Femur (tissue), 1 donor: ENCODE data around the gene PLA2G4E.

Source experiments
- DNase-seq: peaks from one replicate; pipeline ENCODE4 v3.0.0-alpha.2; 2017

PLA2G4E gene

DNA sequence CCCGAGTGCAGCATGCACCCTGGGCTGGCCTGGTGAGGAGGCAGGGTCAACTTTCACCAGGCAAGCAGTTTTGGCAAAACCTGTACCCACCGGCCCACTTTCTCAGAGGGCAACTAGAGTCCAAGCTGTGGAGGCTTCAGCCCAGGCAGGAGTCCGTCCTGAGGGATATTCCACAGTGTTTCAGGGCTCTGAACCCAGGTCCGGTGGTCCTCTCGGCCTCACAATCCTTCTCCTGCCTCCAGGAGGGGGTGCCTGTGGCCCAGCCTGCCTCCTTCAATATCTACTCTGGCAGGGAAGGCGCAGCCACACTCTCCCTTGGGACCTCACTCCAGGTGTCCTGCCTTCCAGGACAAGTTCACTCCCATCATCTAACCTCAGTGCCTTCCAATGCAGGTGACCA, 3.9 kb downstream of the PLA2G4E start:
- DNase-seq, result no peak

DNA sequence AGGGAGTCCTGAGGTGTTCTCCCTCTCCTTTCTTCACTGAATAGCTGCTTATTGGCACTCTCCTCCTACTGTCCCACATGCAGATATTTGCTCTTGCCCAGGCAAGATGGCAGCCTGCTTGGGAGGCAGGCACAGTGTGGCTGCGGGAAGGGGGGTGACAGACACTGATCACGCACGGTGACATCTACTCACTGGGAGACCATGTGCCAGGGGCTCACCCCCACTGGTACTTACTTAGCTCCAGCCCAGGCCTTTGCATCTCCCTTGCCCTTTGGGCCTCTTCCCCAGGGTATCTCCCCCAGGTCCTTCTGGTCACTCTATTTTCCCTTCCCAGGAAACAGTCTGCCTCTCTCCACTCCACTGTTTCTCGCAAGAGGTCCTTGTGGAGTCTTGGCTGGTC, 6.4 kb downstream of the PLA2G4E start:
- DNase-seq, result no peak

DNA sequence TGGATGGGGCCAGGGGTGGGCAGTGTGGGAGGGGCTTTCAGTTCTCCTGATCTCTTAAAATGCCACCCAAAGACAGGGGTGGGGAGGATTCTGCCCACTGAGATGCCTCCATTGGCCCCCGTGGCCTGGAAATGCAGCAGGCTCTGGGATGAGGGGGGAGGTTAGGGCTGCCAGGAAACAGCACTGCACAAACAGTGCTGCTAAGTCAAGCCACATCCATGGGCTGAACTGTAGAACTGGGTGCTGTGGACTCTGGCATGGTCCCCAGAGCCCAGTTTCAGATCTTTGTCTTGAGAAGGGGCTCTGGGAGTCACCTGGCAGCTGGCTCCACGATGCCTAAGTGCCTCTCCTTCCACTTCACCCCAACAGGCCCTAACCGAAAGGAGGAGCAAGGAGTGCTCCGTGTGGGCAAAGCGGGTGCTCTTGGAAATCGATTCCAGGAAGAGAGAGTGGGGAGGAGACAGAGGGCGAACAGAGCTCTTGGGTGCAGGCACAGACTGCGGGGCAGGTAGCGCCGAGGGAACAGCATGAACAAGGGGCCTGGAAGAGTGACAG, 7.8 kb downstream of the PLA2G4E start:
- DNase-seq, result no peak

DNA sequence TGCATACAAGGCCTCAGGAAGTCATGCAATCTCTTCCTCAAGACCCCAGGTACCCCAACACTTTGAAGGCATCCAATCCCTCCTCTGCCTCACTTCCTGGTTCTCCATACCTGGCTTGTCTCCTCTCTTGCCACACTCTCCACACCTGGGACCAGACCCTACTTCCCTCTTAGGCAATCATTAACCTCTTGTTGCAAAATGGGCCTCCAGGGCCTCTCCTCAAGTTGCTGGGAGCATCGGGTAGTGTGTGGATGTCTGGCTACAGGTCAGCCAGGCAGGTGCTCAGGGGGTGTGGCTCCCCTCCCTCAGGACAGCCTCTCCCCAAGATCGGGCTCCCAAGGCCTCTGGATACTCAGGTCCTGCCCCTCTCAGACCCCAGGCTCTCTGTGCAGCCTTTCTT, 8.6 kb downstream of the PLA2G4E start:
- DNase-seq, result no peak

DNA sequence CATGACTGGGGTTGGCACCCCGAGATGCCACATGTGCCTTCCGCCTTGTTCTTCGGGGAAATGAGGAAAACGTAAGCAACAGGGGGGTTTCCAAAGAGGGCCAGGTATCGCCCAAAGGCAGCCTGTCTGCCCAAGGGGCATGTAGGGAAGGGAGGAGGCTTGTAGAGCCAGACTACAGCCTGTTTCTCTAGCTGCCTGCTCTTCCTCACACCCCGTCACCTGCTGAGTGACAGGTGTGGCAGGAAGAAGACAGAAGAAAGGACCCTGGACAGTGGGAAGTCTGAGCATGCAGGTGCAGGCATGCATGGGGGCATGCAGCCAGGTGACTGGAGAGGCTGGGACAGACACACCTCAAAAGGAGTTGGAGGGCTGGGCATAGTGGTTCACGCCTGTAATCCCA, 9.8 kb downstream of the PLA2G4E start:
- DNase-seq, result no peak

DNA sequence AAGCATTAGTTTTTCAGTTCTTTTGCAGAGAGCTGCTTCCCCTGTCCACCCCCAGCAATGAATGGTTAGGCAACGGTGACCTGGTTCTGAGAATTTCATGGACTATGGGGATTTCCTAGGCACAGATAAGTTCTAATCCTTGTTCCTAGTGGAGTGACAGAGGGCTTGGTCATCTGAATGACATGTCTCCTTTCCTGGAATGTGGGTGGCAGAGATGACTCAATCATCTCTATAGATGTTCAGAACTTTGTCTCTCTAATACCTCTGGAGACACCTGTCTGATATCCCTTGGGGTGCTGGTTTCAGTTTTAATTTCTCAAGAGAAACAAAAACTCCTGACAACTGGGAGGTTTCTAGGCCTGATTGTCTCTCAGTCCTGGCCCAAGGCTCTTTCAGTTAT, 10.4 kb downstream of the PLA2G4E start:
- DNase-seq, result no peak

DNA sequence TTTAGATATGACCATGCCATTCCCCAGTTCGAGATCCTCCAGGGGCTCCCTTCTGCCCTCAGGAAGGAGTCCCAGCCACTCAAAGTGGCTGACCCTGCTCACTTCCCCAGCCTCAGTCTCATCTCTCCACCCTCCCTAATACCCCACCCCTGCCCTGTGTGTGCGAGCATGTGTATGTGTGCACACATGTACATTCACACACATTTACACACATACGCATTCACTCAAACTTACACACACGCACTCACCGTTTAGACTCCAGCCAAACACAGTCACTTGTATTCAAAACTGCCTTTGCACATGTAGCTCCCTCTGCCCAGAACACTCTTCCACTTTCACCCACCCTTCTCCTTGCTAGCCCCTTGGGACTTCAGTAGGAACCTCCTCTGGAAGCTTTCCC, 11.4 kb downstream of the PLA2G4E start:
- DNase-seq, result no peak

DNA sequence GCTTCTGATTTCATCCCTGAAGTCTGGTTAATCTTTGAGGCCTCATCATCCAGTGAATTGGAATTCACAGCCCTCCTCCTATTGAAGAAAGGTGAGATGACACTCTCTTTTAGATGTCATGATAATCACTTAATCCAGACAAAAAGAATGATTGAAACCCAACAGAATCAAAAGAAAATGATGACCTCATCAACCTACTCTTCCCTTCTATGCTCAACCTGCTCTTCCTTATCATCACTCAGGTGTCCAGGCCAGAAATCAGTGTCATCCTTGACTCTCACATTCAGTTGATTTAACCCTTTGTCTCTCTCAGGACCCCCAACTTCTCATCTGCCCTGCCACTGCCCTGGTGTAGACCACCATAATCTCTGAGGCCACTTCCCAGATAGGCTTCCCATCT, 11.8 kb downstream of the PLA2G4E start:
- no peak for DNase-seq

DNA sequence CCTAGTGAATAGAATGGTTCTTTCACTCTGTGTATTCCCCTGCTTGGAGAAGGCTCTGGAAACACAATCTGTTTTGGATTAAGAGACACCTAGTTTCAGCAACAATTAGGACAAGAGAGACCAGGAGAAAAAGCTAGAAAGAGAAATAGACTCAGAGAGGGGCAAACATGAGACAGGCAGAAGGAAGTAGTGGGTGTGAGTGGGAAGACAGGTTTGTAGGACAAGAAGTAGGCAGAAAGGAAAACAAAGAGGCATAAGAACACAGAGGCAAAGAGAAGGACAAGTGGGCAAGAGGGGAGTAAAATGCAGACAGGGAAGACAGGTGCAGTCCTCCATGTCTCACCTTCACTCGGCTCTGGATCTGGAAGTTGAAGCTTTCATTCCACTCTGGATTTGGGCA, 13.5 kb downstream of the PLA2G4E start:
- no peak for DNase-seq

DNA sequence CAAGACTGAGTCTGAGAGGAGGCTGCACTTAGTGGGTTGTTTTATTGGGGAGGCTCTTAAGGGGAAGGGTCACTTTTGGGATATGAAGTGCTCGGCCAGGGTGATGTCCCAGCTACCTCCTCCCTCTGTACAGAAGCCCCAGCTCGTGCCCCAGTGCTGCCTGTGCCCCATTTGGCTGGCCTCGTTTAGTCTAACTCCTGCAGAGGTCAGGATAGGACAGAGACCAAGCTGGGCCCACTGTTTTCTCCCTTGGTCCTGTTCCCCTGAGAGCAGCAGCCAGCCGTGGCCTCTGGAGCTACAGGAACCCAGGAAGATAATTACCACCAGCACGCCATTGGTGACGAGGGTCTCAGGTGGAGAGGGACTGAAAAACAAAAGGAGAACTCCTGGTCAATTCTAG, 18.5 kb downstream of the PLA2G4E start:
- no peak for DNase-seq

DNA sequence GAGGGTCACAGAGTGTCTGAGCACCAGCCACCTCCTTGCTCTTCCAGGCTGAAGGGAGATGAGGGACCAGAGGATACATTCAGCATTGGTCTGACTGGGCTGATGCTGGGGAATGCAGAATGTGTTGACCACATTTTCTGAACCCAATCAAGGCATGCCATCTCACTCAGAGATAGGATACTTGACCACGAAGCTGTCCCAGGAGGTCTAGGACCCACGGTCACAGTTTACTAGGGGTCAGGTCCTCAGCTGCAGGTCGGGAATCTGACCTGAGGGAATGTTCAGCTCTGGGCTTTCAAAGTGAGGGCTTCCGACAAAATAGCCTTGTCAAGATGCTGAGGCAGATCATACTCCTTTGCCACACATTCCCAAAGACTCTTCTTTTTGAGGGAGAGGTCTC, 19.6 kb downstream of the PLA2G4E start:
- no peak for DNase-seq

DNA sequence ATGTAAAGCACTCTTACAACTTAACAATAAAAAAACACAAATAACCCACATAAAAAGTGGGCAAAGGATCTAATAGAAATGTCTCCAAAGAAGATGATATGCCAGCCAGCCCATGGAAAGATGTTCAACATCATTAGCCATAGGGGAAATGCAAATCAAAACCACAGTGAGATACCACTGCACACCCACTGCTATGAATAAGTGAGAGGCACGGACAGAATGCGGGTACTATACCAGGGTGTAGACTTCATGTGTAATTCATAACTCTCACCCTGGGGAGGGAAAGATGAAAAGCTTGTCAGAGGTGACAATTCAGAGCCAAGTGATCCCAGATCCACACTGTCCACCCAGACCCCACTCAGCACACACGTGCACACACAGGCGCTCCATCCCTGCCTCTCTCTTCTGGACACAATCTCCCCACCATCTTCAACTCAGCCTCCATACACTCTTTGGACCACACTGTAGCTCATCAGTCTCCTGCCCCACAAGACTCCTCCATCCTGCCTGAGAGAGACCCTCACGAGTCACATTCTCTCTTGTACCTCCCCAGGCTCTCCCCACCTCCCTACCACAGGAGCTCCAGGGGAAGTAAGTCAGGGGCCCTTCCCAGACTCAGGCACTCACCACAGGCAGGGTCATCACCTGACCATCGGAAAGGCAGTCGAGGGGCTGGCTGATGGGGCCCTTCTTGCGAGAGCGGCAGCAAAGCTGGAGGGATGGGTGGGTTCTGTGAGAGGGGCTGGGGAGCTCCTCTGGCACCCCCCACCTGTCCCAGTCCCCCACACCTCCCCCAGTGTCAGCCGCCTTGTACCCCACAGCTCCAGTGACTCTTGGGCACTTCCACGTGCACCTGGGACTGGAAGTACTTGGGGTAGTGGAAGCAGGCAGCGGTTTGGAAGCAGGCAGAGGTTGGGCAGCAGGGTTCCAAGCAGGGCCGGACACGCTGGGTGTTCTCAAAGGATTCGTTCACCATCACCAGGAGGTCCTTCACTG, 21.3 kb downstream of the PLA2G4E start:
- no peak for DNase-seq

DNA sequence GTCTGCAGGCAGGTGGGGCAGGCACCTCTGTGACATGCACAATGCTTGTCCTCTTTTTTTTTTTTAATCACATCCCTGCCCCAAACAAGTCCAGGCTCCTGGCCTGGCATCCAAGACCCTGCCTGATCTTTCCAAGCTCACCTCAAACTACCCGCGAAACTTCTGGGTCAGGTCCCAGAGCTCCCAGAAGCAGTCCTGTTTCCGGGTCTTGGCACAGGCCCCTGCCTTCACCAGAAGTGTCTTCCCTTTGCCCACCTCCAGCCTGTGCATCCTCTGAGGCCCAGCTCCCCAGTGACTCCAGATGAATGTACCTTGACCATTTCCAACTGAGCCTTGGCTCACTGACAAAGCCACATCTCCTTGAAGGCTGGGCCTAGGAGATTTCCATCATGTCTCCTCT, 23.0 kb downstream of the PLA2G4E start:
- DNase-seq, result no peak

DNA sequence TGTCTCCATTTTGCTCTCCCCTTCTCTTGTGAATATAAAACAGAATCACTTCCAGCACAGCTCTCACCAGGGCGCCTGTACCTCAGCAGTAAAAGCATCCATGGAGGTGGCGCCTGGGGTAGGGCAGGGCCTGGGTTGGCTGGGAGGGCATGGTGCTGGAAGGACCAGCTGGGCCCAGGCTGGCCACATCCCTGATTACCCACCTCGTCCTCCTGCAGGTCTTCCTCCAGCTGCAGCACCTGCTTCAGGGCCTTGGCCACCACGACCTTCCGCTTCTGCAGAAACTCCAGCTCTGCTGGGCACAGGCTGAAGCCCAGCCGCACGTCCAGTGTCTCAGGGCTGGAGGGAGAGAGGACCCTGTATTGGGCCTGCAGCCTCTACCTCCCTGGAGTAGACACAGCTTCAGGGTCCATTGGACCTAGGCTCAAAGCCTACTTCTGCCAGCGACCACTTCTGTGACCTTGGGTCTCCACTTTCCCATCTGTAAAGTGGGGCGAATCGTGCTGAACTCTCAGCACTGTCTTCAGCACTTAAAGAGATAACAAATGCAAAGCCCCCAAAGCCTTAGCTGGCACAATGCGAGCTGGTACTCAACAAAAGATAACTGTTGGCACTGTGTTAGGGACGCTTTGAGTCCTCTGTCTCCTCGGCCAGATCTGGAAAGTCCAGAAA, 23.8 kb downstream of the PLA2G4E start:
- no peak for DNase-seq

DNA sequence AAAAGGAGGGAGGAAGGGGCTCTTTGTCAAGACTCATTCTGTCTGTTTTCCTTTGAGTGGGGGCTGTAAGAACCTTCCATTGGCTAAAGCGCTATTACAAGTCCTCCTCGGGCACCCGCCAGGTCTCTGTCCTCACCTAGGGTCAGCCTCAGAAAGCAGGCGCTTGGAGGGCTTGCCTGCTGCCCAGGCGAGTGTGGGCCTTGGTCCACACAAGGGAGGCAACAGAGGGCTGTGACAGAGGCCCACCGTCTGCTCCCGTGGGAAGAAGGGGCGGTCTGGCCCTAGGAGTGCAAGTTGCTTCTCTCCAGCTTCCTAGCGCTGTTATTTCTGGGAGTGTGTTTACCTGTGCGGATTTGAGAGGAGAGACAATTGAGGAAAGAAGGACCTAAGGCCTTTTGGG, 24.5 kb downstream of the PLA2G4E start:
- no peak for DNase-seq

DNA sequence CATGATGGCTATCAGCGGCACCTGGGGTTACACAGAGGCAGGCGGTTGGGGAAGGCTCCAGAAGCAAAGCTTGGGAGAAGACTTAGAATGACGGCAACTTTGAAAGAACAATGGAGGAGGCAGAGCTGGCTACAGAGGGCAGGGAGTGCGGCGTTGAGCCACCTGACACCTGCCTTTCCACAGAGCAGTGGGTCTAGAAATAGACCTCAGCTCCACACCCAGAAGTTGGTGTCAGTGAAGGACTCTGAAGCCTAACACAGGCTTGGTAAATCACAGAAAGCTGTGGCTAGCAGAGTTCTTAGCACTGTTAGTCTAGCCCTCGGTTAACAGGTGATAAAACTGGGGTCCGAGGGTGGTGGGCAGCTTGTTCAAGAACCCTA, 25.4 kb downstream of the PLA2G4E start:
- DNase-seq, result no peak

DNA sequence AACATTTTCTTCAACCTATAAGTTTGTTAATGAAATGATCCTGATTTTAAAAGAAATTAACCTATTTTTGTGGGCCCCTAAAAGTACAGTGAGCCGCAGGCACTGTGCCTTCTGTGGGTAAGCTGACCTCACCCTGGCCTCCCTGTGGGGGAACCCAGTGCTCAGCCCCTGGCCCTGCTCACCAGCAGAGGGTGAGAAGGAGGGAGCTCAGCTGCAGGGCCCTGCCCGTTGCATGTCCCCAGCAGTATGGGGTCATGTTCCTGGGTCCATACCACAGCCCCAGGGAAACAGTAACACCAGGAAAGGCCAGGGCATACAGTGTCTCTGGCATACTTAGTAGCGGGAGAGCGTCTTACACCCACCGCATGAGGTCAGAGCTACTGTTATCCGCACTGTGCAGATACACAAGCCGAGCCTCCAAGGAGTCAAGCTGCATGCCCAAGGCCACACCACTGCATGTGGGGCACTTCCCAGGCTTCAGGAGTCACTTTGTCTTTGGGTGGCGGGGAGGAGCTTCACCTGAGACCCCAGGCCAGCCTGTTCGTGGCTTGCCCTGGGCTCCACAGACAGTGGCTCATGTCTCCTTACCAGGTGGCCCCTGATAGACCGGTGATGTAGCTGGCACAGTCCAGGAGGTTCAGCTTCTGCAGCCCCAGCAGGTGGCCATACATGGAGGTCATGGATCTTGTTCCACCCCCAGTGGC, 25.9 kb downstream of the PLA2G4E start:
- no peak for DNase-seq

DNA sequence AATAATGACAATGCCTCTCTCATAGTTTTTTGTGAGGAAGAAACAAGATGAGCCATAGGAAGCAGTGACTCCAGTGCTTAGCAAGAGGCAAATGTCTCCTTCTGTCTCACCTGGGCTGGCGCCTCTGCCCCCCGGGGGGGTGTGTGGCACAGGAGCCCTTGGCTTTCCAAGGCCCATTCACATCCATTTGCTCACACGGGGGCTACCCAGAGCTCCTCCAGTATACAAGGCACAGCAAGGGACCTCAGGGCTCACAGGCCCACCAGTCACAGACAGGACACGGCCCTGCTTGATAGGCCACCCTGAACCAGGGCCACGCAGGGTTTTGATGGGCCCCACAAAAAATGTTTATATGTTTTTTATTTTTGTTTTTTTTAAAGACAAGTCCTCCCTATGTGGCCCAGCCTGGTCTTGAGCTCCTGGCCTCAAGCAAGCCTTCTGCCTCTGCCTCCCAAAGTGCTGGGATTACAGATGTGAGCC, 26.6 kb downstream of the PLA2G4E start:
- DNase-seq, result no peak

DNA sequence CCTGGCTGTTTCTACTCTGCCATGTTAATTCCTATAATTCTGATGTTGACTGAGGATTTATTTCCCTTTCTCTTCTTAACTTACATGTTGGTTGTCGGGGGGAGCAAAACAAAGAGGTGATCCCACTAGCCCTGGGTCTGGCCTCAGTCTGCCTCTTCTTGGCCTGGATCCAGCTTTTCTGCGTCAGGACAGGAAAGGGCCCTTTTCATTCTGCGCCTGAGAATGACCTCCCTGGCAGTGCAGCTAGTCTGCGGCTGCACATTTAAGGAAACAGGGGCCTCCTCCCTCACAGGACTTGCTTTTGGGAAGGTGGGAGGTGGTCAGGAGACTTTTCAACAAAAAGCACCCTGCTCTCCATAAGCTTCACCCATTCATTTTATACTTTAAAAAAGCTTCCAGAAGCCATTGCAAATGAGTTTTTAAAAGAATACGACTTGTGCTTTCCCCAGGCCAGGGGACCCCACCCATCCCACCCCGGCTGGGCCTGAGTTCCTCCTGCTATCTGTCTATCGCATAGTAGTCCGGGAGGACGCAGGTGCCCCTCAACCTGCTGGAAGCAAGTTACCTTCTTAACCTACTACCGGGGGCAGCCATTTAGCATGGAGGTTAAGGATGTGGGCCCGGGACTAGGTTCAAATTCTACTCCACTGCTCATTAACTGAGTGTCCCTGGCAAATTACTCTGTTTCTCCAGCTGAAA, 27.2 kb downstream of the PLA2G4E start:
- no peak for DNase-seq

DNA sequence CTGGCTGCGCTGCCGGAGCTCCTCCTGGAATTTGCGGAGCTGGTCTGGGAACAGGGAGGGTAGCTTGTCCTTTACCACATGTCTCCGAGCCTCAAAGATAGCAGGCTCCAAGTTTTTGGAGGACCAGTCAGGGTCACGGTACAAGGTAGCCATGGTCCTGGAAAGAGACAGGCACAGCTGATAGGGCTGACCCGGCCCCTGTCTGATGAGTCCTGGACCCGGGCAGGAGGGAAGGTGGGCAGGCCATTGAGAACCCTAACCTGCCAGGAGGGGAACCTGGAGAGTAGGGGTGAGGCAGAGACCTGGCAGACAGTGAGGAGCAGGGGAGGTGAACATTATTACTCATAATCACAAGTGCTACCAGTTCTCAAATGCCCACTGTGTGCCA, 28.0 kb downstream of the PLA2G4E start:
- DNase-seq, result no peak

DNA sequence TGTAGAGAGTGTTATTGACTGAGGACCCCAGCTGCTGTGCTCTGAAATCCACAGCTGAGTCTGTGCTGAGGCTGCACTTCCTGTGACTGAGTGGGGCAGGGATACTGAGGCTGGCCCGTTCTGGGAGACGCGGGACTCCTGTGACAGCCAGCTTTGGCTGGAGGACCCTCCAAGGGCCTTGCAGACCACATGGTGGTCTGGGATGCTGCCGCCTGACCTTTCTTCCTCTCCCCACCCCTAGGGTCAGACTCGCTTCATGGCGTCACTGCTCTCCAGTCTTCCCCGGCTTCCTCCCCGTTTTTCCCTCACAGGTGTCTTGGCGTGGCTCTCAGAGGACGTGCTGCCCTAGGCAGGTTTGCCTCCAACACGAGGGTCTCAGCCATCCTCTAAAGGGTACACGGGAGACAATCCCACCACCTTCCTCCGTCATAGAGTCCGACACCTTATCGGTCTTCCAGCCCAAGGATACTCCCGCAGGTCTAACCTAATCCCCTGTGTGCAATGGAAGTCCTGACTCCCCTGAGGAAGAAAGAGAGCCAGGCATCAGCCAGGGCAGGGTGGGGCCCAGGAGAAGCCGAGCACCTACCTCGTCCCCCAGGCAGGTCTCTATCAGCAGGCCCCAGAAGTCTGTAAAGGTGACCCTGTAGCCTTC, 28.6 kb downstream of the PLA2G4E start:
- DNase-seq, result no peak

DNA sequence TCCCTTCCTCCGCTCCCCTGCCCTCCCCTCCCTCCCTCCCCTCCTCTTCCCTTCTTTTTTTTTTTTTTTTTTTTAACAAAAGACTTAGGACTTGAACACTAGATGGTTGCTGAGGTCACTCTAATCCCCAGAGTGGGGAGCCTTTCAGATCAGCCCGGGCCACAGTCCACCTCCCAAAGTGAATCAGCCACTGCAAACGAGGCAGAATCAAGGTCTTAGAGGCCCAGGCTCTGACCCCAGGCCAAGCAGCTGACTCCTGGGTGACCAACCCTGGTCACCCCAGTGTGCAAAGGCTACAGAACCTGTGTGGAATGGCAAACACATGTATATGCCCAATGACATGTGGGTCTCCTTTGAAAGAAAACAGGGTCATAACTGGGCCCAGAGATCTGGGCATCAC, 30.2 kb downstream of the PLA2G4E start:
- no peak for DNase-seq
